K562 (cell line): Measurements from ENCODE around the gene ICAM3. TPM values are rescaled to one million over a fixed set of nuclear protein-coding genes. Genes with fewer than 3 reads are reported as not detected.
A peak's percentile ranks its signal among the peaks of the same experiment; 100 is the strongest.

Source experiments
- ATF1 ChIP-seq, 2 experiments: fragments of 450-650 bp in 1 of 2; IDR thresholded peaks; 2 replicates each; pipeline ENCODE4 v1.6.1; 2016; ENCODE audit warnings: missing compliant biosample characterization in 1 of 2, missing genetic modification characterization in 1 of 2
- ETV5 ChIP-seq: sonication (generic); formaldehyde crosslinking; IDR thresholded peaks from 2 replicates; pipeline ENCODE4 v1.4.0; 2020; ENCODE audit warnings: low read depth, mild to moderate bottlenecking, missing genetic modification reagents
- ETV6 ChIP-seq, 3 experiments: fragments of 150-350 bp in 1 of 3; sonication (generic) in 1 of 3; formaldehyde crosslinking in 1 of 3; IDR thresholded peaks; 2 replicates each; pipeline versions ENCODE4 v1.6.1 to v1.8.0; 2014 to 2022; ENCODE audit warnings: borderline replicate concordance in 2 of 3, low read depth in 2 of 3, antibody characterized with exemption in 1 of 3, low read length in 1 of 3, mild to moderate bottlenecking in 1 of 3, missing genetic modification reagents in 1 of 3
- EWSR1 ChIP-seq: fragments of 450-650 bp; IDR thresholded peaks from 2 replicates; pipeline ENCODE4 v1.6.1; 2018; ENCODE audit warnings: borderline replicate concordance, mild to moderate bottlenecking, low read depth, moderate library complexity; ENCODE audit not compliant: partially characterized antibody
- GABPA ChIP-seq: fragments of 200-800 bp; sonication (Bioruptor generic); conservative IDR thresholded peaks from 2 replicates; pipeline ENCODE4 v1.6.1; 2016; ENCODE audit warnings: low read depth, missing genetic modification characterization, missing compliant biosample characterization
- HEY1 ChIP-seq: fragments of 250-450 bp; sonication (Bioruptor Pico); IDR thresholded peaks from 2 replicates; pipeline ENCODE4 v1.5.0; 2020; ENCODE audit warnings: mild to moderate bottlenecking, moderate library complexity, borderline replicate concordance
- JUND ChIP-seq, 2 experiments: IDR thresholded peaks; 2 replicates in 1 of 2; 3 replicates in 1 of 2; pipeline ENCODE4 v1.6.1; 2011; ENCODE audit warnings: borderline replicate concordance in 2 of 2, low read depth in 2 of 2, low read length in 2 of 2, improper control_type of control experiment in 1 of 2, missing biosample characterization in 1 of 2, missing genetic modification characterization in 1 of 2, missing genetic modification reagents in 1 of 2
- KLF13 ChIP-seq: fragments of 450-650 bp; IDR thresholded peaks from 2 replicates; pipeline ENCODE4 v1.6.1; 2016; ENCODE audit warnings: missing genetic modification characterization, low read depth, mild to moderate bottlenecking, missing compliant biosample characterization, moderate library complexity, borderline replicate concordance
- LARP7 ChIP-seq: fragments of 450-650 bp; IDR thresholded peaks from 2 replicates; pipeline ENCODE4 v1.6.1; 2016
- LCOR ChIP-seq: sonication (generic); formaldehyde crosslinking; IDR thresholded peaks from 2 replicates; pipeline ENCODE4 v1.8.0; 2022; ENCODE audit warnings: mild to moderate bottlenecking, missing genetic modification reagents
- MXI1 ChIP-seq: IDR thresholded peaks from 2 replicates; pipeline ENCODE4 v1.6.1; 2011; ENCODE audit warnings: low read depth, mild to moderate bottlenecking, improper control_type of control experiment, low read length
- NCOA6 ChIP-seq: fragments of 450-650 bp; IDR thresholded peaks from 2 replicates; pipeline ENCODE4 v1.6.1; 2017; ENCODE audit warnings: mild to moderate bottlenecking
- PHF8 ChIP-seq: fragments of 200-600 bp; sonication (generic); IDR thresholded peaks from 2 replicates; pipeline ENCODE4 v1.6.1; 2012; ENCODE audit warnings: mixed run types, mild to moderate bottlenecking, inconsistent platforms, low read length, moderate library complexity, borderline replicate concordance
- RBFOX2 ChIP-seq: fragments of 200-400 bp; formaldehyde crosslinking; IDR thresholded peaks from 2 replicates; pipeline ENCODE4 v1.6.1; 2017; ENCODE audit warnings: low read depth, mild to moderate bottlenecking, low read length, moderate library complexity
- RBM14 ChIP-seq: fragments of 200-400 bp; formaldehyde crosslinking; IDR thresholded peaks from 2 replicates; pipeline ENCODE4 v1.6.1; 2018; ENCODE audit warnings: low read depth, mild to moderate bottlenecking, low read length, moderate library complexity, borderline replicate concordance; ENCODE audit not compliant: insufficient read depth
- ZFP36 ChIP-seq: fragments of 150-350 bp; IDR thresholded peaks from 2 replicates; pipeline ENCODE4 v1.6.1; 2018; ENCODE audit warnings: low read length, low read depth; ENCODE audit not compliant: partially characterized antibody
- ZNF232 ChIP-seq: sonication (generic); formaldehyde crosslinking; IDR thresholded peaks from 2 replicates; pipeline ENCODE4 v1.8.0; 2022; ENCODE audit warnings: mild to moderate bottlenecking, missing genetic modification reagents
- polyA plus RNA-seq, 8 experiments: library from polyadenylated mRNA; depleted of rRNA in 4 of 8; stranded (reverse) in 5 of 8; unstranded in 3 of 8; fragments of >200 nt; fragmentation: Nextera tagmentation in 2 of 8; fragmentation: Illumina TruSeq in 1 of 8; extraction: Ambion mirVana in 2 of 8; extraction: Trizol in 1 of 8; gene quantifications; 2 replicates each; pipeline versions ENCODE4 v1.2.1 to v1.2.3, GENCODE V29; 2011 to 2014; ENCODE audit warnings: inconsistent platforms in 1 of 8, missing spikeins in 1 of 8
- total RNA-seq, 7 experiments: library from RNA; depleted of rRNA in 6 of 7; stranded (reverse); fragments of >200 nt in 6 of 7; fragmentation: Illumina TruSeq in 2 of 7; extraction: Trizol in 2 of 7; gene quantifications; 2 replicates each; pipeline versions ENCODE4 v1.2.1 to v1.2.3, GENCODE V29; 2011 to 2021; ENCODE audit warnings: low replicate concordance in 1 of 7
- TF ChIP-seq, protein P1 (sequence below): fragments of 450-650 bp; IDR thresholded peaks from 2 replicates; pipeline ENCODE4 v1.6.1; 2017; ENCODE audit warnings: antibody characterized with exemption
- TF ChIP-seq, protein P2 (sequence below): fragments of 450-650 bp; IDR thresholded peaks from 2 replicates; pipeline ENCODE4 v1.6.1; 2018; ENCODE audit warnings: mild to moderate bottlenecking, low read depth; ENCODE audit not compliant: partially characterized antibody
- TF ChIP-seq, protein P3 (sequence below): sonication (generic); formaldehyde crosslinking; IDR thresholded peaks from 2 replicates; pipeline ENCODE4 v1.8.1; 2023; ENCODE audit warnings: mild to moderate bottlenecking, missing genetic modification reagents, moderate library complexity

The ICAM3 gene
- total and polyA plus RNA-seq, 9 of the 15 experiments (the other 6 are each of a cell fraction or from before 2014, with no cell fraction given) = 6.5 to 39.5 (median 24.2) TPM

DNA sequence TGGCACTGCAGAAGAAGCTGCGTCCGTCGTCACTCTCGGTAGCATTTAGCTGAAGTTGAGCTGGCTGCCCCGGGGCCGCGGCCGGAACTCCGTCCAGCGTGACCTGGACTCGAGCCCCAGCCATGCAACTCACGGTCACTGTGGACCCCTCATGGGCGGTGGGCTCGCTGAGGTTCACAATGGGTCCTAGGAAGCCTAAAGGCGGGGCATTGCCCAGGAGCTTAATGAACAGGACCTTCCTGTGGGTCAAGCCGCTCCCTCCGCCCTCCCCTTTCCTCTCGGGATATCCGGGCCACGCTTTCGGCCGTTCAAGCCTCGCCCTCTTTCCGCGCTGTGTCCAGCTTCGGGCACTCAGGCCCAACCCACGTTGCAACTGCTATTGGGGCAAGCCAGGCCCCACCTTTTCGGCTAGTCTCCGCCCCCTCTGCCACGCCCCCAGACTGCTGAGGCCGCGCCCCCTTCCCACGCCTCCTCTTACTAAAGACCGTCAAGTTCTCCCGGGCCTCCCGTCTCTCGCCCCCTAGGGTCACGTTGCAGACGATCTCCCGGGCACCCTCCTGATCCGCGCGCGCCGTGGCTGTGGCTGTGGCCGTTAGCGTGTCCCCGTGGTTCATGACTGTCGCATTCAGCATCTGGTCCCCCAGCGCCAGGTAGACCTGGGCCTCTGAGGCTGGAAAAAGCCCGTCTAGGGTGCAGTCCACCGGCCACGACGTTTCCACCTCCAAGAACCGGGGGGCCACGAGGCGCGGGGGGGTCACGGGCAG is 4.7 kb downstream of the ICAM3 start (continued):
- TF ChIP-seq GABPA (tag) (peak; percentile 67), ZNF232 (CRISPR knock-in tag) (no peak), ATF1 (CRISPR knock-in tag; IDR thresholded peaks at IDR 0.05) (no peak), ATF1 (tag; IDR thresholded peaks at IDR 0.05) (peak; percentile 33), ETV6 (IDR thresholded peaks at IDR 0.05; ENCODE audit: borderline replicate concordance in 1 of 2, low read depth in 2 of 2, low read length in 1 of 2) (no peak), ETV6 (CRISPR knock-in tag; IDR thresholded peaks at IDR 0.05; ENCODE audit: borderline replicate concordance) (peak; percentile 49; the same call in 1 of the 2 replicates), JUND (IDR thresholded peaks at IDR 0.05; ENCODE audit: borderline replicate concordance, low read depth, low read length) (0 out of 2 replicates have a peak, but pooled peaks have one; percentile 2), JUND (tag; IDR thresholded peaks at IDR 0.05; ENCODE audit: borderline replicate concordance, low read depth, low read length) (peak; percentile 21; the same call in 1 of the 3 replicates), ETV5 (peak; percentile 79), NCOA6 (peak; percentile 81; the same call in 1 of the 2 replicates), MXI1 (peak; percentile 89), ZFP36 (no peak), KLF13 (tag) (0 out of 2 replicates have a peak, but pooled peaks have one; percentile 10), RBFOX2 (peak; percentile 79), PHF8 (peak; percentile 75; the same call in 1 of the 2 replicates), RBM14 (no peak), EWSR1 (no peak), HEY1 (no peak), LARP7 (no peak), LCOR (CRISPR knock-in tag) (peak; percentile 74; the same call in 1 of the 2 replicates)
- TF ChIP-seq, protein P1, sequence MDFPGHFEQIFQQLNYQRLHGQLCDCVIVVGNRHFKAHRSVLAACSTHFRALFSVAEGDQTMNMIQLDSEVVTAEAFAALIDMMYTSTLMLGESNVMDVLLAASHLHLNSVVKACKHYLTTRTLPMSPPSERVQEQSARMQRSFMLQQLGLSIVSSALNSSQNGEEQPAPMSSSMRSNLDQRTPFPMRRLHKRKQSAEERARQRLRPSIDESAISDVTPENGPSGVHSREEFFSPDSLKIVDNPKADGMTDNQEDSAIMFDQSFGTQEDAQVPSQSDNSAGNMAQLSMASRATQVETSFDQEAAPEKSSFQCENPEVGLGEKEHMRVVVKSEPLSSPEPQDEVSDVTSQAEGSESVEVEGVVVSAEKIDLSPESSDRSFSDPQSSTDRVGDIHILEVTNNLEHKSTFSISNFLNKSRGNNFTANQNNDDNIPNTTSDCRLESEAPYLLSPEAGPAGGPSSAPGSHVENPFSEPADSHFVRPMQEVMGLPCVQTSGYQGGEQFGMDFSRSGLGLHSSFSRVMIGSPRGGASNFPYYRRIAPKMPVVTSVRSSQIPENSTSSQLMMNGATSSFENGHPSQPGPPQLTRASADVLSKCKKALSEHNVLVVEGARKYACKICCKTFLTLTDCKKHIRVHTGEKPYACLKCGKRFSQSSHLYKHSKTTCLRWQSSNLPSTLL = no peak
- TF ChIP-seq, protein P2, sequence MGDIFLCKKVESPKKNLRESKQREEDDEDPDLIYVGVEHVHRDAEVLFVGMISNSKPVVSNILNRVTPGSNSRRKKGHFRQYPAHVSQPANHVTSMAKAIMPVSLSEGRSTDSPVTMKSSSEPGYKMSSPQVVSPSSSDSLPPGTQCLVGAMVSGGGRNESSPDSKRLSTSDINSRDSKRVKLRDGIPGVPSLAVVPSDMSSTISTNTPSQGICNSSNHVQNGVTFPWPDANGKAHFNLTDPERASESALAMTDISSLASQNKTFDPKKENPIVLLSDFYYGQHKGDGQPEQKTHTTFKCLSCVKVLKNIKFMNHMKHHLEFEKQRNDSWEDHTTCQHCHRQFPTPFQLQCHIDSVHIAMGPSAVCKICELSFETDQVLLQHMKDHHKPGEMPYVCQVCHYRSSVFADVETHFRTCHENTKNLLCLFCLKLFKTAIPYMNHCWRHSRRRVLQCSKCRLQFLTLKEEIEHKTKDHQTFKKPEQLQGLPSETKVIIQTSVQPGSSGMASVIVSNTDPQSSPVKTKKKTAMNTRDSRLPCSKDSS = no peak
- TF ChIP-seq, protein P3, sequence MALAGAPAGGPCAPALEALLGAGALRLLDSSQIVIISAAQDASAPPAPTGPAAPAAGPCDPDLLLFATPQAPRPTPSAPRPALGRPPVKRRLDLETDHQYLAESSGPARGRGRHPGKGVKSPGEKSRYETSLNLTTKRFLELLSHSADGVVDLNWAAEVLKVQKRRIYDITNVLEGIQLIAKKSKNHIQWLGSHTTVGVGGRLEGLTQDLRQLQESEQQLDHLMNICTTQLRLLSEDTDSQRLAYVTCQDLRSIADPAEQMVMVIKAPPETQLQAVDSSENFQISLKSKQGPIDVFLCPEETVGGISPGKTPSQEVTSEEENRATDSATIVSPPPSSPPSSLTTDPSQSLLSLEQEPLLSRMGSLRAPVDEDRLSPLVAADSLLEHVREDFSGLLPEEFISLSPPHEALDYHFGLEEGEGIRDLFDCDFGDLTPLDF = 0 out of 2 replicates have a peak, but pooled peaks have one; percentile 11
